ENCODE results near the gene CHIA. TPM values are rescaled to one million over a fixed set of nuclear protein-coding genes. Genes with fewer than 3 reads are reported as not detected.
A peak's percentile ranks its signal among the peaks of the same experiment; 100 is the strongest.

CHIA gene
- total RNA-seq (2014; rRNA removed; shearing (Covaris generic)) (not detected in 2 replicates), polyA plus RNA-seq (2016; fragmentation: Nextera tagmentation; extraction: Ambion mirVana) (not detected in 2 replicates)

GRCh38 chr1:111290630-111291029, at the start of gene CHIA:
Gene CHIA, plus strand, starts transcription at chr1:111290851. Its CDS starts 19,617 bp downstream, at chr1:111310468.
- Histone ChIP-seq H2AFZ (no peak within 1 kb of the TSS), H3K27me3 (replicated peaks; ENCODE audit: insufficient read depth) (peaks cover 10% of the 10 kb centered on the region; the same call in 1 of the 2 replicates), H3F3A (ENCODE audit: insufficient read depth) (no peaks in the 10 kb centered on the region), H3K9ac (no peak within 1 kb of the TSS), H3K9me2 (ENCODE audit: insufficient read depth) (no peaks in the 10 kb centered on the region), H3K79me2 (ENCODE audit: insufficient read depth) (no peaks in the 10 kb centered on the region), H3K9me3 (ENCODE audit: low read depth) (no peaks in the 10 kb centered on the region), H3K4me2 (ENCODE audit: unreplicated experiment) (no peak within 1 kb of the TSS), H3K27ac (no peak within 1 kb of the TSS), H3K36me3 (ENCODE audit: low read depth) (no peaks in the 10 kb centered on the region), H4K20me1 (ENCODE audit: insufficient read depth) (no peaks in the 10 kb centered on the region), H3K4me3 (no peak within 1 kb of the TSS), H3K4me1 (ENCODE audit: insufficient read depth) (no peaks in the 10 kb centered on the region)
- in situ Hi-C loops (cut with MboI) = no loop called here
- 58 to 62% methylated on average over 7 of the region's 7 CpGs for WGBS, 2 experiments (ENCODE audit: low coverage in 1 of 2, low lambda C conversion rate in 2 of 2, missing lambda C conversion rate in 2 of 2)
- TF ChIP-seq EZH2 (IDR thresholded peaks at IDR 0.05; ENCODE audit: insufficient read depth, poor library complexity, severe bottlenecking) = no peak
- no peak for DNase-seq

GRCh38 chr1:111241797-111242196, 48.9 kb upstream of the CHIA start:
- no peak overlapping the region for H2AFZ ChIP-seq
- no peaks in the 10 kb centered on the region for H3K9me2 ChIP-seq (ENCODE audit: insufficient read depth)
- WGBS, 2 experiments (ENCODE audit: low coverage in 1 of 2, low lambda C conversion rate in 2 of 2, missing lambda C conversion rate in 2 of 2) = 26 to 46% methylated on average over 2 of the region's 2 CpGs
- TF ChIP-seq EZH2phosphoT487 (IDR thresholded peaks at IDR 0.05; ENCODE audit: insufficient read depth, low read depth) = no peak
- no peak for TF ChIP-seq EZH2 (IDR thresholded peaks at IDR 0.05; ENCODE audit: insufficient read depth, poor library complexity, severe bottlenecking)
- H3K27me3 ChIP-seq (replicated peaks; ENCODE audit: insufficient read depth) = no peaks in the 10 kb centered on the region; the same call in 1 of the 2 replicates
- no peaks in the 10 kb centered on the region for H3K4me1 ChIP-seq (ENCODE audit: insufficient read depth)
- no peaks in the 10 kb centered on the region for H3K36me3 ChIP-seq (ENCODE audit: low read depth)
- no peaks in the 10 kb centered on the region for H3F3A ChIP-seq (ENCODE audit: insufficient read depth)
- no peaks in the 10 kb centered on the region for H4K20me1 ChIP-seq (ENCODE audit: insufficient read depth)
- peak; percentile 24 for DNase-seq
- H3K4me3 ChIP-seq = no peak overlapping the region
- in situ Hi-C loops (cut with MboI) = no loop called here
- H3K9ac ChIP-seq = no peak overlapping the region
- H3K4me2 ChIP-seq (ENCODE audit: unreplicated experiment) = no peak overlapping the region
- H3K27ac ChIP-seq = no peak overlapping the region
- H3K9me3 ChIP-seq (ENCODE audit: low read depth) = no peaks in the 10 kb centered on the region
- H3K79me2 ChIP-seq (ENCODE audit: insufficient read depth) = no peaks in the 10 kb centered on the region

GRCh38 chr1:111242805-111243523, 47.7 kb upstream of the CHIA start:
- H3K4me1 ChIP-seq (ENCODE audit: insufficient read depth) = no peaks in the 10 kb centered on the region
- no peak for DNase-seq
- no peak overlapping the region for H3K9ac ChIP-seq
- no peaks in the 10 kb centered on the region for H4K20me1 ChIP-seq (ENCODE audit: insufficient read depth)
- no peaks in the 10 kb centered on the region for H3K79me2 ChIP-seq (ENCODE audit: insufficient read depth)
- H3K9me3 ChIP-seq (ENCODE audit: low read depth) = no peaks in the 10 kb centered on the region
- no peaks in the 10 kb centered on the region for H3K36me3 ChIP-seq (ENCODE audit: low read depth)
- H3K4me2 ChIP-seq (ENCODE audit: unreplicated experiment) = no peak overlapping the region
- no peak overlapping the region for H3K27ac ChIP-seq
- in situ Hi-C loops (cut with MboI) = no loop called here
- no peaks in the 10 kb centered on the region for H3F3A ChIP-seq (ENCODE audit: insufficient read depth)
- no peak overlapping the region for H2AFZ ChIP-seq
- no peaks in the 10 kb centered on the region; the same call in 1 of the 2 replicates for H3K27me3 ChIP-seq (replicated peaks; ENCODE audit: insufficient read depth)
- 47 to 53% methylated on average over 4 of the region's 4 CpGs for WGBS, 2 experiments (ENCODE audit: low coverage in 1 of 2, low lambda C conversion rate in 2 of 2, missing lambda C conversion rate in 2 of 2)
- H3K9me2 ChIP-seq (ENCODE audit: insufficient read depth) = no peaks in the 10 kb centered on the region
- TF ChIP-seq EZH2 (IDR thresholded peaks at IDR 0.05; ENCODE audit: insufficient read depth, poor library complexity, severe bottlenecking) (no peak), EZH2phosphoT487 (IDR thresholded peaks at IDR 0.05; ENCODE audit: insufficient read depth, low read depth) (no peak)
- H3K4me3 ChIP-seq = no peak overlapping the region

- WGBS, 2 experiments (ENCODE audit: low coverage in 1 of 2, low lambda C conversion rate in 2 of 2, missing lambda C conversion rate in 2 of 2) = 40 to 44% methylated on average over 5 of the region's 5 CpGs
- in situ Hi-C loops (cut with MboI) = no loop called here
- Histone ChIP-seq H3F3A (ENCODE audit: insufficient read depth) (no peaks in the 10 kb centered on the region), H3K27ac (no peak overlapping the region), H3K4me1 (ENCODE audit: insufficient read depth) (no peaks in the 10 kb centered on the region), H3K9me2 (ENCODE audit: insufficient read depth) (no peaks in the 10 kb centered on the region), H3K27me3 (replicated peaks; ENCODE audit: insufficient read depth) (peaks cover 7% of the 10 kb centered on the region), H3K9me3 (ENCODE audit: low read depth) (no peaks in the 10 kb centered on the region), H2AFZ (no peak overlapping the region), H3K4me2 (ENCODE audit: unreplicated experiment) (no peak overlapping the region), H3K79me2 (ENCODE audit: insufficient read depth) (no peaks in the 10 kb centered on the region), H3K4me3 (no peak overlapping the region), H3K36me3 (ENCODE audit: low read depth) (no peaks in the 10 kb centered on the region), H3K9ac (no peak overlapping the region), H4K20me1 (ENCODE audit: insufficient read depth) (no peaks in the 10 kb centered on the region)
- no peak for TF ChIP-seq EZH2 (IDR thresholded peaks at IDR 0.05; ENCODE audit: insufficient read depth, poor library complexity, severe bottlenecking)
- TF ChIP-seq EZH2phosphoT487 (IDR thresholded peaks at IDR 0.05; ENCODE audit: insufficient read depth, low read depth) = no peak
- no peak for DNase-seq
These were observed 43.4 kb upstream of the CHIA start for GRCh38 chr1:111247125-111247838.

All from GM23248 (cell line).